Muscle layer of colon (tissue), 2 donors: ENCODE results near the gene EMSY.
"Not testable (repeated sequence)": the region's sequence is repeated elsewhere in the genome, so short reads cannot be mapped to it uniquely, and the experiment has no call there.

Source experiments
- H3K27ac ChIP-seq: one replicate; pipeline ENCODE4 v1.7.0; 2013; ENCODE audit warnings: low read depth, mild to moderate bottlenecking, low read length, moderate library complexity
- H3K27me3 ChIP-seq, 2 donors: one replicate each; pipeline ENCODE4 v1.7.0; 2013; ENCODE audit warnings: low read length in 2 of 2, mild to moderate bottlenecking in 2 of 2; ENCODE audit not compliant: insufficient read depth in 2 of 2, control insufficient read depth in 1 of 2
- H3K36me3 ChIP-seq: one replicate; pipeline ENCODE4 v1.7.0; 2013; ENCODE audit warnings: mild to moderate bottlenecking, low read length; ENCODE audit not compliant: insufficient read depth
- H3K4me1 ChIP-seq: one replicate; pipeline ENCODE4 v1.7.0; 2013; ENCODE audit warnings: mild to moderate bottlenecking, low read length; ENCODE audit not compliant: insufficient read depth
- H3K4me3 ChIP-seq, 2 donors: one replicate each; pipeline ENCODE4 v1.7.0; 2013; ENCODE audit warnings: low read length in 2 of 2, low read depth in 1 of 2, mild to moderate bottlenecking in 1 of 2, moderate library complexity in 1 of 2
- H3K9ac ChIP-seq: one replicate; pipeline ENCODE4 v1.7.0; 2013; ENCODE audit warnings: low read length
- H3K9me3 ChIP-seq: one replicate; pipeline ENCODE4 v1.7.0; 2013; ENCODE audit warnings: mild to moderate bottlenecking, low read length
- donor health status: abdominal sarcoma.
- donor health status: Adenocarcinoma of cecum.

Gene EMSY

DNA sequence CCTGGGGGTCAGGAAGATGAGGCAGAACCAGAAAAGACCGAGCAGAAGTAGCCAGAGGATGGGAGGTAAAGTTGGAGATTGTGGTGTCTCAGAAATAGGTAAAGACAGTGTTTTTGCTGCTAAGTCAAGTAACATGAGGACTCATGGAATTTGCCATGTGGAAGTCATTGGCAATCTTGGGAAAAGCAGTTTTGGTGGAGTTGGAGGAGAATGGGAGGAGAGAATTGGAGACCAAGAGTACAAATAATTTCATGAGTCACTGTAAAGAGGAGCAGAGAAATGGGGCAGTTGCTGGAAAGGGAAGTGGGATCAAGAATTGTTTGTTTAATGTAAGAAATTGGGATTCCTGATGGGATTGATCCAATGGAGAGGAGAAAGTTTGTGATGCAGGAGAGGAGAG, 114.1 kb downstream of the EMSY start:
- peaks cover 0 to 4% of the 10 kb centered on the region in 2 donors for H3K27me3 ChIP-seq
- H3K27ac ChIP-seq: no peak overlapping the region
- H3K4me3 ChIP-seq: no peak overlapping the region
- peaks cover 8% of the 10 kb centered on the region for H3K4me1 ChIP-seq
- no peak overlapping the region for H3K9ac ChIP-seq
- H3K9me3 ChIP-seq: no peaks in the 10 kb centered on the region
- no peaks in the 10 kb centered on the region for H3K36me3 ChIP-seq

DNA sequence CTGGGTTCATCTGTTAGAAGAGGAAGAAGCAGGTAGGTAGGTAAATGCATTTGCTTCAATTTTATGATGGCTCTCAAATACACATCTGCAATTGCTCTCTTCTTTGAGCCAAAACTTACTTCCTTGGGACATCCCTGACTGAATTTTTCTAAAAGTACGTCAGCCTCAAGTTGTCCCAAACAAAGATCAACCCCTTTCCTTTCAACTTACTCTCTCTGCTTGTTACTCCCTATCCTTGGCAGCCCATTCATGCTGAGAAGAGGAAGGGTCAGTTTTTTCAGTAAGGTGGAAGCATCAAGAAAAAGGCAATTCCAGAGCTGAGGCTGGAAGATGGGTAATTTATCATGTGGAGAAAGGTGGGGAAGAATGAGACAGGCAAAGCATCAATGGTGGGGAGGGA, 114.5 kb downstream of the EMSY start:
- Histone ChIP-seq H3K4me3 (no peak overlapping the region), H3K27ac (no peak overlapping the region), H3K27me3 (peaks cover 0 to 4% of the 10 kb centered on the region in 2 donors), H3K4me1 (peaks cover 4% of the 10 kb centered on the region), H3K9ac (no peak overlapping the region), H3K9me3 (no peaks in the 10 kb centered on the region), H3K36me3 (no peaks in the 10 kb centered on the region)

DNA sequence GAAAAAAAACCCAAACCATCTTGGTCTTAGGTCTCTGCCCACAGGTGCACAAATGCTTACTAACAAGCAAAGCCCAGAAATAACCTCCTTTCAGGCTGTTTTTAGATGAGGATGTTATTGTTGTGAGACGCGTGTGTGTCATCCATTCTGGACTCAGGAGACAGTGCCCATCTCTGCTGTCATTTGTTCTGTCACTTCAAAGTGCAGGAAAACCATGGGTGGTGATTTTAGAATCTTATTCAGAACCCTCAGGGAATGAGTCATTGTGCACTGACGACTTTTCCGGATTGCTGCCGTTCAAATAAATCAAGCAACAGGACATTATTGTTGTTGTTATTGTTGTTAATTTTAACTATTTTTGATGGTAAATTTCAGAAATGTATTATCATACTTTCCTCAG, 115.4 kb downstream of the EMSY start:
- no peaks in the 10 kb centered on the region for H3K9me3 ChIP-seq
- no peak overlapping the region for H3K27ac ChIP-seq
- no peak overlapping the region for H3K4me3 ChIP-seq
- no peaks in the 10 kb centered on the region for H3K36me3 ChIP-seq
- H3K9ac ChIP-seq: no peak overlapping the region
- peaks cover 0 to 4% of the 10 kb centered on the region in 2 donors for H3K27me3 ChIP-seq
- H3K4me1 ChIP-seq: no peaks in the 10 kb centered on the region

DNA sequence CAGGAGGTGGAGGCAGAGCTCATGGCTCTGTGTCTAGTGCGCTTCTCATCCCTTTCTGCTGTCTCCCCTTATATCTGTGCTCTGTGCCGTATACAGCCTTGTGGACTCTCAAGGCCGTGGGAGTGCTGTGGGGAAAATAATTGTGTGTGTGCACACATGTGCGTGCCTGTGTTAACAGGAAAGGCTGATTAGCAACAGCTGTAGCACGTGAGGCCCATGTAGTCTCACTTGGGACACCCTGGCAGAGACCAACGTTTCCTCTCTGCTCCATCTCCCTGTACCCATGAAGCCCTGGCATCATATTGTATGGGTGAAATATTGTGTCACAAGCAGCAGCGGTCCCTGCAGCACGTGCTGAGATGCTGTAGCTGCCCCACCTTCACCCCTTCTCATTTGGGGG, 116.4 kb downstream of the EMSY start:
- H3K4me1 ChIP-seq: no peaks in the 10 kb centered on the region
- no peak overlapping the region for H3K4me3 ChIP-seq
- peaks cover 0 to 4% of the 10 kb centered on the region in 2 donors for H3K27me3 ChIP-seq
- H3K36me3 ChIP-seq: no peaks in the 10 kb centered on the region
- H3K27ac ChIP-seq: no peak overlapping the region
- H3K9me3 ChIP-seq: no peaks in the 10 kb centered on the region
- H3K9ac ChIP-seq: no peak overlapping the region

DNA sequence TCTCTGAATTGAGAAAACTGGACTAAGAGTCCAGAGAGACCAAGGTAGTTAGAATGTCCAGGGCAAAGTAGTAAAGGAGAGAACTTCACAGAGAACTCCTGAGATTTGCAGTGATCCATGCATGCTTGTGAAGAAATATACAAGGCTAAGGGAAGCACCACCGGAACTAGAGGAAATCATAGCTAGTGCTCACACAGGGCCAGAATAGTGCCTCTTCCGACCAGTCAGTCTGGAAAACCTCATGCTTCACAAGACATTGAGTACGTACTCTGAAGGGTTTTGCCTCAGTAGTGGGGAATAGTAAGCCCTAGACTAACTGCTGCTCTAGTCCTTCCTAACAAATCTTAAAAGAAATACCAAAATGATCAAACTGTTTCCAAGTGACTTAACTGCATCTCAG, 117.7 kb downstream of the EMSY start:
- no peaks in the 10 kb centered on the region for H3K4me1 ChIP-seq
- H3K27ac ChIP-seq: no peak overlapping the region
- no peak overlapping the region for H3K9ac ChIP-seq
- no peaks in the 10 kb centered on the region for H3K9me3 ChIP-seq
- H3K36me3 ChIP-seq: no peaks in the 10 kb centered on the region
- peaks cover 0 to 4% of the 10 kb centered on the region in 2 donors for H3K27me3 ChIP-seq
- no peak overlapping the region for H3K4me3 ChIP-seq

DNA sequence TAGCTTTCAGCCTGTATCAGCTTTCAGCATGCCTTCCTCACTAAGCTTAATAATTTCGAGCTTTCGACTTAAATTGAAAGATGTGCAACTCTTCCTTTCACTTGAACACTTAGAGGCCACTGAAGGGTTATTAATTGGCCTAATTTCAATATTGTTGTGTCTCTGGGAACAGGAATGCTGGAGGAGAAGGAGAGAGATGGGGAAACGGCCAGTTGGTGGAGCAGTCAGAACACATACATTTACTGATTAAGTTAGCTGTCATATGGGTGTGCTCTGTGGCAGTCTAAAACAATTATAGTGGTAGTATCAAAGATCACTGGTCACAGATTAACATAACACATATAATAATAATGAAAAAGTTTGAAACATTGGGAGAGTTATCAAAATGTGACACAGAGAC, 119.5 kb downstream of the EMSY start:
- Histone ChIP-seq H3K4me1 (no peaks in the 10 kb centered on the region), H3K4me3 (no peak overlapping the region), H3K9ac (no peak overlapping the region), H3K27ac (no peak overlapping the region), H3K36me3 (no peaks in the 10 kb centered on the region), H3K27me3 (peaks cover 0 to 4% of the 10 kb centered on the region in 2 donors), H3K9me3 (no peaks in the 10 kb centered on the region)

DNA sequence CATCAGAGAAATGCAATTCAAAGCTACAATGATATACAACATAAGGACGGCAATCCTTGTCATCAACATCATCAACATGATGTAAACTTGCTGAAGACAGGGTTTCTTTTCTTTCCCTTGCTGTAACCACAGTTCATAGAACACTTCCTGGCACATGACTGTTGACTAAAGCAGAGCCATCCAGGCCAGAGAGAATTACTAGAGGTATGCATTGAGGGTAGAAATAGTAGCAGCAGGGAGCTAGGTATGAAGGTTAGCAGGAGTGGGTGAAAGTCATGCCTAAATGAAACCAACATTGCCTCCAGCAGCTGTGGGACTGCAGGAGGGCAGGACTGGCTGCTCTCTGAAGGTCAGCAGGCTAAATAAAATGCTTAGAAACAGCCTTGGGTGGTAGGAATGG, 122.0 kb downstream of the EMSY start:
- H3K4me1 ChIP-seq: no peaks in the 10 kb centered on the region
- no peak overlapping the region for H3K9ac ChIP-seq
- H3K4me3 ChIP-seq: no peak overlapping the region
- no peaks in the 10 kb centered on the region for H3K9me3 ChIP-seq
- no peak overlapping the region for H3K27ac ChIP-seq
- H3K27me3 ChIP-seq: peaks cover 0 to 4% of the 10 kb centered on the region in 2 donors
- no peaks in the 10 kb centered on the region for H3K36me3 ChIP-seq

DNA sequence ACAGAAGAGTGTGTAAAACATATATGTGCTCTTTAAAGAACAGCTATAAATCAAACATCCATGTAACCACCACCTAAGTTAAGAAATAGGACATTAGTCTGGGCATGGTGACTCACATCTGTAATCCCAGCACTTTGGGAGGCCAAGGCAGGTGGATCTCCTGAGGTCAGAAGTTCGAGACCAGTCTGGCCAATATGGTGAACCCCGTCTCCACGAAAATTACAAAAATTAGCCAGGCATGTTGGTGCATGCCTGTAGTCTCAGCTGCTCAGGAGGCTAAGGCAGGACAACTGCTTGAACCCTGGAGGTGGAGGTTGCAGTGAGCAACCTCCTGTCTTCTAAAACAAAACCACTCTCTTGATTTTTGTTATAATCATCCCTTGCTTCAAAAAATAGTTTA, 122.4 kb downstream of the EMSY start:
- Histone ChIP-seq H3K4me3 (no peak overlapping the region), H3K27ac (no peak overlapping the region), H3K9me3 (no peaks in the 10 kb centered on the region), H3K36me3 (no peaks in the 10 kb centered on the region), H3K27me3 (peaks cover 0 to under 1% of the 10 kb centered on the region in 2 donors), H3K4me1 (no peaks in the 10 kb centered on the region), H3K9ac (no peak overlapping the region)

DNA sequence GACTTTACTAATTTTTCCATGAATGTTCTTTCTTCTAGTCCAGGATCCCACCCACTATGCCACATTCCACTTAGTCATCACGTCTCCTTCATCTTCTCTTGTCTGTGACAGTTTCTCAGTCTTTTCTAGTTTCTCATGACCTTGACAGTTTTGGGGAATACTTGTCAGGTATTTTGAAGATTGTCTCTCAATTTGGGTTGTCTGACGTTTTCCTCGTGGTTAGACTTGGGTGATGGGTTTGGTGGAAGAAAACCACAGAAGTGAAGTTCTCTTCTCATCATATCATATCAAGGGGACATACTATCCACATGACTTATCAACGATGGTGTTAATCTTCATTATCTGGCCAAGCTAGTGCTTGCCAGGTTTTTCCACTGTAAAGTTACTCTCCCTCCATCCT, 123.3 kb downstream of the EMSY start:
- Histone ChIP-seq H3K36me3 (no peaks in the 10 kb centered on the region), H3K9me3 (no peaks in the 10 kb centered on the region), H3K4me1 (no peaks in the 10 kb centered on the region), H3K9ac (no peak overlapping the region), H3K4me3 (no peak overlapping the region), H3K27ac (no peak overlapping the region), H3K27me3 (no peaks in the 10 kb centered on the region)

DNA sequence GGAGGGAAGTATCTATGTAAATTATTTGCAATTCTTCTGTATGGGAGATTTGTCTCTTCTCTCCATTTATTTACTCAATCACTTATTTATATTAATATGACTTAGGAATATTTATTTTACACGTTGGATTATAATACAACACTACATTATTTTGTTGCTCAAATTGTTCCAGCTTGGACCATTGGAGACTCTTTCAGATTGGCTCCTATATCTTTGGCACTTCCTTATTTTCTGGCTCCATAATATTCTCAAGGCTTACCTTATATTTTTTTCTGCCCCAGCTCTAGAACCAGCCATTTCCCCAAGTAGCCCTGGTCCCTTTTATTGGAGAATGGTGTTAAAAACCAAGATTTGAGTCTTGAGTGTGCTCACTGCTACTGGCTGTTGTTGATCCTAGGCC, 123.8 kb downstream of the EMSY start:
- no peaks in the 10 kb centered on the region for H3K27me3 ChIP-seq
- no peak overlapping the region for H3K4me3 ChIP-seq
- no peak overlapping the region for H3K9ac ChIP-seq
- no peaks in the 10 kb centered on the region for H3K9me3 ChIP-seq
- H3K36me3 ChIP-seq: no peaks in the 10 kb centered on the region
- no peaks in the 10 kb centered on the region for H3K4me1 ChIP-seq
- H3K27ac ChIP-seq: no peak overlapping the region

DNA sequence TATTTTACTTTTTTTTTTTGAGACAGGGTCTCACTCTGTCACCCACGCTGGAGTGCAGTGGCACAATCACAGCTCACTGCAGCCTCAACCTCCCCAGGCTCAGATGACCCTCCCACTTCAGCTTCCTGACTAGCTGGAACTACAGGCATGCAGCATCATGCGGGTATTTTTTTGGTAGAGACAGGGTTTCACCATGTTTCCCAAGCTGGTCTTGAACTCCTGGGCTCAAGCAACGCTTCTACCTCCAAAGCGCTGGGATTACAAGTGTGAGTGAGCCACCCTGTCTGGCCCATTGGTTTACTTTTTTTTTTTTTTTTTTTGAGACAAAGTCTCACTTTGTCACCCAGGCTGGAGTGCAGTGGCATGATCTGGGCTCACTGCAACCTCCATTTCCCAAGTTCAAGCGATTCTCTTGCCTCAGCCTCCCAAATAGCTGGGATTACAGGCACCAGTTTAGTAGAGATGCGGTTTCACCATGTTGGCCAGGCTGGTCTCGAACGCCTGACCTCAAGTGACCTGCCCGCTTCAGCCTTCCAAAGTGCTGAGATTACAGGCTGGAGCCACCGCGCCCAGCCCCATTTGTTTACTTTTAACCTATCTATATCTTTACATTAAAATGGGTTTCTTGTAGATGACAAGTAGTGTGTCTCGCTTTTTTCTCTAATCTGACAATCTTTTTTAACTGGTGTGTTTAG, 127.5 kb downstream of the EMSY start:
- H3K27ac ChIP-seq, H3K9ac ChIP-seq, H3K36me3 ChIP-seq, H3K9me3 ChIP-seq, H3K4me3 ChIP-seq, H3K27me3 ChIP-seq: not testable (repeated sequence)
- peaks cover 11% of the 10 kb centered on the region for H3K4me1 ChIP-seq

DNA sequence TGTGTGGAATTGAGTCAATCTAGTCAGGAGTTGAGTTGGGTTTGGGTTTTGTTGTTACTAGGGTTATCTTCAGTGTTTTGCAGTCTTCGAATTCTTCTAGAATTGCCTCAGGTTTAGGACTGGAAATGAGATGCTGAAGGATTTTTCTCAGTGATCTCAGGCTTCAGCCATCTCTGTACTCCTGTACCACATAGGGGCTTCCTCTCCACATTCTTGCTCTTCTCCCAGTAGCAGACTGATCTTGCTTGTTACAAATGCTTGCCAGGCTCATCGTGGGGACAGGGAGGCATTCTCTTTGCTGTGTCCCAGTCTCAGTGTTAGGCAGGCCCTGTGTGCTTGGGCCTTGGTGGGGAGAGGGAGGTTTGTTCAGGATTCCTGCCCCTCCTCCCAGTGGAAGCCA, 129.6 kb downstream of the EMSY start:
- H3K9me3 ChIP-seq: no peaks in the 10 kb centered on the region
- no peak overlapping the region for H3K9ac ChIP-seq
- H3K36me3 ChIP-seq: no peaks in the 10 kb centered on the region
- H3K27me3 ChIP-seq: no peaks in the 10 kb centered on the region
- H3K4me3 ChIP-seq: no peak overlapping the region
- H3K27ac ChIP-seq: no peak overlapping the region
- H3K4me1 ChIP-seq: peaks cover 24% of the 10 kb centered on the region
